Measurements from ENCODE around the gene FAM229B.
"Not testable (repeated sequence)": the region's sequence is repeated elsewhere in the genome, so short reads cannot be mapped to it uniquely, and the experiment has no call there.

The FAM229B gene

GRCh38 chr6:112065426-112065986 lies 21.9 kb upstream of the FAM229B start:
- no peak for DNase-seq

- DNase-seq: no peak
Measured at GRCh38 chr6:112066606-112067005, 20.8 kb upstream of the FAM229B start.

DNA sequence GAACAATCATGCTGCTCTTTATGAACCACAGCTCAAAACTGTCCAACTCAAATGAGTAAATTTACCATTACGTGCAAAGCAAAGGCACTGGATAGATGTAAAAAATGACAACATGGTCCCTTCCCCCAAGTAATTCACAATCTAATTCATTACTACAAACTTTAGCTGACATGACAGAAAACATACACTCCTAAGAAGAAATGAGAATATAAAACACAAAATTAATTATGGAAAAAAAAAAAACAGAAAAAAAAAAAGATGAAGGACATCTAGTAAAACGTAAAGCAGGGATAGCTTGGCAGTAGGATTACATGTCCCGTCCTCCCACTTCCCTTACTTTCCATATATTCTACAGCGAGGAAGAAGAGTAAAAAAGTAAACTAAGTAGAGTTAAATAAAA lies 5.8 kb upstream of the FAM229B start:
- DNase-seq: no peak

- DNase-seq: no peak
Measured at GRCh38 chr6:112085286-112086065, 1.9 kb upstream of the FAM229B start.

DNA sequence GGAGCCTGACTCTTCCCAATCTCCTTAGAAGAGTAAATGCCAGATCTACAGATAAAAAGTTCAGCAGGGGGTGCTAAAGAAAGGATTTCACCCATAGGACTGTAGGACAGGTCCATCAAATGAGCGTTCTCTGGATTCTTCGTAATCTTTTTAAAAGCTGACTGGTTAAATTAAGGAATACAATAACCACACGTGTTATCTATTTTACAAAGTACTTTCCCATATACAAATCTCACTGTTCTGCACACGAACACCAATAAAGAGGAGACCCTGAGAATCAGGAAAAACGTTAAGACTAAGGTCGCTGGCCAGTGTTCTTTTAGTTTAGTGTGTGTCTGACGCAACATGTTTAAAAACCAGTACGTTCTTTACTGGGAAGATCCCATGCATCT lies 651 bp upstream of the FAM229B start:
- DNase-seq: no peak

- DNase-seq: no peak
Measured at GRCh38 chr6:112087916-112088315, 525 bp downstream of the FAM229B start.

GRCh38 chr6:112096901-112097300 lies 9.5 kb downstream of the FAM229B start:
- DNase-seq: no peak

DNA sequence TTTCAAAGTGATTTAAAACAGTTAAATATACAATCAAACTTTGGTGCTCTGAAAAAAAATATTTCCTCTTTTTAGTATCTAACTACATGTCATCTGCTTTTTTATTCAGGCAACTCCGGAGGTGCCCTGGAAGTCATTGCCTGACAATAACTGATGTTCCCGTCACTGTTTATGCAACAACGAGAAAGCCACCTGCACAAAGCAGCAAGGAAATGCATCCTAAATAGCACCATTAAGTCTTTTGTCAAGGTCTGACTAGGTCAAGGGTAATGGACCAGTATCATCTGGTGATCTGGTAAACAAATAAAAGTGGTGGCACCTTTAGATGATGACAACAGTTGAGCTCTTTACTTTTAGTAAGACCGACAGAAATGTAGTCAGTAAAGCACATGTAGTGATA lies 13.2 kb downstream of the FAM229B start:
- no peak for DNase-seq

GRCh38 chr6:112106026-112106425 lies 18.6 kb downstream of the FAM229B start:
- not testable (repeated sequence) for DNase-seq

DNA sequence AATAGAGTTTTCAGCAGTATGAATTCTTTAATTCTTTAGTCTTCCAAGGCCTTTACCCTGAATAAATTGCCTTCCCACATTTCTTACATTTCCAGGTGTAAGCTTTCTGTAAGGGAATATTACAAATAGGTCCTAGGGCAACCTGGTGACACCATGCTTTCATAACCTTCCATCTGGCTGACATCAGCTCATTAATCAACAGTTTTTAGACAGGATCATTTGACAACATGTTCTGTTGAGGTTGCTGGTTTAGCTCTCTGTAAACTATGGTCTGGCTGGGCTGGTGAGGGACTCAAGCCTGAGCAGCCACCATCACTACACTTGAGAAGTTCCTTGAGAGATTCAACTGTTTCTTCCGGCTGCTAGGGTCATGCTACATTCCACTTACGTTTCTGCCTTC lies 19.2 kb downstream of the FAM229B start:
- DNase-seq: no peak

DNA sequence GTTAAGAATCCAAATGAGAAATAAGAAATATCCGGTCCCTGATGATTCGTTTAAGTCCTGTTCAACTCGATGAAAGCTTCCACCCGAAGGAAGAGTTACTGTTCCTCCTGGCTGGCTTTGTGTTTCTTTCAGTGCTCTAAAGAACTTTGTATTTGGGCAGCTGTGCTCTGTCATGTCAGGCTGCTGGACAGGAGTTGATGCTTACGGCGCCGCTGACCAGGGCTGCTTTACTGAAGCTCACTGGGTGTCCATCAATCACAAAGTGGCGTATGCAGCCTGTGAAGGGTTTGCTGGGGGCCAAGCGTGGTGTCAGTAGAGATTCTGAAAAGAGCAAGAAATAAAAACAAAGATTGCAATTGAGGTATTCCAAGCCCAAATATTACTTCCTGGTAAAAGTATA lies 21.9 kb downstream of the FAM229B start:
- no peak for DNase-seq

DNA sequence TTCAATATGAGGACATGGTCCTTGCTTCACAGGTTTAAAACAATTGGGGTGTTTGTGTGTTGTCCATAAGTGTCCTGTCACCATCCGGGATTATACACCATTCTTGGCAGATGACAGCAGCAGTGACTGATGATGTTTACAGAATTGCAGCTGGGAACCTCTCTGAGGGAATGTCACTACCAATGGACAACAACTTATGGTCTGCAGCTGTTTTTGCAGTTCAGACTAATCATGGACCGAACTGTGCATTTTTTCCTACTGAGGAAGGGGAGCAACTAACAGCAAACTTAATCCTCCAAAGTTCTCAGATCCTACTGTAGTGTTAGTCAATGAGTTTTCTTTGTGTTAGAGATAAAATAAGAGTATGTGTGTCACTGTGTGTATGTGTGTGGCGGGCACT lies 26.0 kb downstream of the FAM229B start:
- no peak for DNase-seq

DNA sequence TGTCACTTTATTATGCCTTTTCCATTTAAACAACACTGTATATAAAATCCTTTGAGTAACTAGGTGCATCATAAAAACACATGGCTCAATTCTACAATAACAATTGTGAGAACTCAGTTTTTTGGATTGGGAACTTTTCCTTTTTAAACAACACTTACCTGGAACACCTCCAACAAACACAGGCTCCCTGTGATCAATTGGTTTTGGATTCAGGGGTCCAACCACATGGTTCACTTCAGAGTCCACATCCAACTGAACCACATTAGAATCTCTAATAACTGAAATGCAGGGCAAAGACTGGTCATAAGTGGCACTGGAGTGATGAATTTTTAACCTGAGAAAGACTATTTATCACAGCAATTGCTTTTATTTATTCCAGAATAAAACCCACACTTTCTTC lies 26.5 kb downstream of the FAM229B start:
- DNase-seq: no peak

GRCh38 chr6:112114577-112115223 lies 27.3 kb downstream of the FAM229B start:
- no peak for DNase-seq

DNA sequence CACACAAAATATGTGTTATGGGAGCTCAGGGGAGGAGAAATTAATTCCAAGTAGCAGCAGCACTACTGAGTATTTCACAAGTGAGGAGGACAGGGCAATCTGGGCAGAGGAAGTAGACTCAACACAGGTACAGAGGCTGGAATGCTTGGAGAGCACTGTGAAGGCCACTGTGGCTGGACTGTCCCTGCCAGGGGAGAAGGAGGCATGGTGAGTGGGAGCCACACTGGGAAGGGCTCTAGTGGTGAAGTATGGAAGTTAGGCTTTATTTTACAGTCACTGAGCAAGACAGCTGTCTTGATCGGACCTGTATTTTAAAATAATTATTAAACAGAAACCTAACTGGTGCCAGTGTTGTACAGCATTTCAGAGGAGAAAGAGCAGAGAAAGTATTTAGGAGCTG lies 28.8 kb downstream of the FAM229B start:
- no peak for DNase-seq

GRCh38 chr6:112117554-112117953 lies 30.2 kb downstream of the FAM229B start:
- no peak for DNase-seq

DNA sequence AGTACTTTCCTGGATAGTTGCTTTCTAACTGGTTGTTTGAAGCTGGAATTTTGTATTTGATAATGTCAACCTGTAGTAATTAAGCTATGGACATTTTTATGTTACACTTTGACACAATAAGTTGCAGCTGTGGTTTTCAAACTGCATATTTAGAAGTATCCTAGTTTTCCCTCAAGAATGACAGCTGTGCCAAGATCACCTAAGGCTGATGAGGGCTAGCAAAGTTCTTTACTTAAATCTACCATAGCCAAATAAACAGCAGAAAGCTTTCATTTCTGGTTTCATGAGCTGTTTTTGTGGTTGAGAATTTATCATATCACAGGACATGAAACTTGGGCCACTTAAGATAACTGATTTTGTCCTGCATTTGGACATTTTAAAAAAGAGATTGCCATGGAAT lies 30.6 kb downstream of the FAM229B start:
- DNase-seq: no peak

GRCh38 chr6:112122756-112123155 lies 35.4 kb downstream of the FAM229B start:
- no peak for DNase-seq

DNA sequence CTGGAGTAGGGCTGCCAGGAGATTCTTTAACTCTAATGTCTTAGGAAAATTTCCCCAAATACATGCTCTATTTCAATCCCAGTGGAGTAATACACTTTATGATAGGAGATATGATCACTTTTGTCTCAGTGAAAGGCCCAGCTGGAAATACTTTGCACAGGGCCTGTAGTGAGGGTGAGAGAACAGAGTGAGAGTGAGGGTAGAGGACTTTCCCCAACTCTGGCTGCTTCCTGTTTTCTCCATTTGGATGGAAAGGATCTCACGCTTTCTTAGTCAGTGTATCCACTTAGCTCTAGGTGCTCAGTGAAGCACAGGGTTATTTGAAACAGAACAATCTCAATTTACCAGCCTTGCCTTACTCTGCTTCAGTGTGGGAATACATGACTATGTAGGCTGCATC lies 36.6 kb downstream of the FAM229B start:
- DNase-seq: no peak

- DNase-seq: no peak
Measured at GRCh38 chr6:112128208-112128607, 40.8 kb downstream of the FAM229B start.

DNA sequence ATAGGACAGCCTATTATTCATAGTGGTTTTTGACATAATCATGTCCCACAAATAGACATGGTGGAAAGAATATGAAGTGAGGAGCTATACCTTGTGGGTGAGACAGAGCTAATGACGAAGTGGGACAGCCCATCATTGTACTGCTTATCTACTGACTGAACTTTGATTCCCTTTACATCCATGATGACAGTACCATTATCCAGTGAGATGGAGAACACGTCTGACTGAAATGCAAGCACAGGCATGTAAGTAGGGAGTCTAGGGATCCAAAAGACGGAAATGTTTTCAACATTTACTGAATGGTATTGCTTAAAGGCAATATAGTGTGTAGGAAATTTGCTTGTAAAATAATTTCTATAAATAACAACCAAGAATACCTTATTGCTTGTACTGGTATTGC lies 43.5 kb downstream of the FAM229B start:
- DNase-seq: no peak

GRCh38 chr6:112139052-112139451 lies 51.7 kb downstream of the FAM229B start:
- DNase-seq: no peak

GRCh38 chr6:112141707-112142106 lies 54.3 kb downstream of the FAM229B start:
- no peak for DNase-seq

Data from effector CD4-positive, alpha-beta T cell (primary cell).